ENCODE data around the gene ITGAE. TPM values are rescaled to one million over a fixed set of nuclear protein-coding genes. Genes with fewer than 3 reads are reported as not detected.

The ITGAE gene, protein sequence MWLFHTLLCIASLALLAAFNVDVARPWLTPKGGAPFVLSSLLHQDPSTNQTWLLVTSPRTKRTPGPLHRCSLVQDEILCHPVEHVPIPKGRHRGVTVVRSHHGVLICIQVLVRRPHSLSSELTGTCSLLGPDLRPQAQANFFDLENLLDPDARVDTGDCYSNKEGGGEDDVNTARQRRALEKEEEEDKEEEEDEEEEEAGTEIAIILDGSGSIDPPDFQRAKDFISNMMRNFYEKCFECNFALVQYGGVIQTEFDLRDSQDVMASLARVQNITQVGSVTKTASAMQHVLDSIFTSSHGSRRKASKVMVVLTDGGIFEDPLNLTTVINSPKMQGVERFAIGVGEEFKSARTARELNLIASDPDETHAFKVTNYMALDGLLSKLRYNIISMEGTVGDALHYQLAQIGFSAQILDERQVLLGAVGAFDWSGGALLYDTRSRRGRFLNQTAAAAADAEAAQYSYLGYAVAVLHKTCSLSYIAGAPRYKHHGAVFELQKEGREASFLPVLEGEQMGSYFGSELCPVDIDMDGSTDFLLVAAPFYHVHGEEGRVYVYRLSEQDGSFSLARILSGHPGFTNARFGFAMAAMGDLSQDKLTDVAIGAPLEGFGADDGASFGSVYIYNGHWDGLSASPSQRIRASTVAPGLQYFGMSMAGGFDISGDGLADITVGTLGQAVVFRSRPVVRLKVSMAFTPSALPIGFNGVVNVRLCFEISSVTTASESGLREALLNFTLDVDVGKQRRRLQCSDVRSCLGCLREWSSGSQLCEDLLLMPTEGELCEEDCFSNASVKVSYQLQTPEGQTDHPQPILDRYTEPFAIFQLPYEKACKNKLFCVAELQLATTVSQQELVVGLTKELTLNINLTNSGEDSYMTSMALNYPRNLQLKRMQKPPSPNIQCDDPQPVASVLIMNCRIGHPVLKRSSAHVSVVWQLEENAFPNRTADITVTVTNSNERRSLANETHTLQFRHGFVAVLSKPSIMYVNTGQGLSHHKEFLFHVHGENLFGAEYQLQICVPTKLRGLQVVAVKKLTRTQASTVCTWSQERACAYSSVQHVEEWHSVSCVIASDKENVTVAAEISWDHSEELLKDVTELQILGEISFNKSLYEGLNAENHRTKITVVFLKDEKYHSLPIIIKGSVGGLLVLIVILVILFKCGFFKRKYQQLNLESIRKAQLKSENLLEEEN
- 13.6 and 27.7 TPM in 2 replicates for total RNA-seq

DNA sequence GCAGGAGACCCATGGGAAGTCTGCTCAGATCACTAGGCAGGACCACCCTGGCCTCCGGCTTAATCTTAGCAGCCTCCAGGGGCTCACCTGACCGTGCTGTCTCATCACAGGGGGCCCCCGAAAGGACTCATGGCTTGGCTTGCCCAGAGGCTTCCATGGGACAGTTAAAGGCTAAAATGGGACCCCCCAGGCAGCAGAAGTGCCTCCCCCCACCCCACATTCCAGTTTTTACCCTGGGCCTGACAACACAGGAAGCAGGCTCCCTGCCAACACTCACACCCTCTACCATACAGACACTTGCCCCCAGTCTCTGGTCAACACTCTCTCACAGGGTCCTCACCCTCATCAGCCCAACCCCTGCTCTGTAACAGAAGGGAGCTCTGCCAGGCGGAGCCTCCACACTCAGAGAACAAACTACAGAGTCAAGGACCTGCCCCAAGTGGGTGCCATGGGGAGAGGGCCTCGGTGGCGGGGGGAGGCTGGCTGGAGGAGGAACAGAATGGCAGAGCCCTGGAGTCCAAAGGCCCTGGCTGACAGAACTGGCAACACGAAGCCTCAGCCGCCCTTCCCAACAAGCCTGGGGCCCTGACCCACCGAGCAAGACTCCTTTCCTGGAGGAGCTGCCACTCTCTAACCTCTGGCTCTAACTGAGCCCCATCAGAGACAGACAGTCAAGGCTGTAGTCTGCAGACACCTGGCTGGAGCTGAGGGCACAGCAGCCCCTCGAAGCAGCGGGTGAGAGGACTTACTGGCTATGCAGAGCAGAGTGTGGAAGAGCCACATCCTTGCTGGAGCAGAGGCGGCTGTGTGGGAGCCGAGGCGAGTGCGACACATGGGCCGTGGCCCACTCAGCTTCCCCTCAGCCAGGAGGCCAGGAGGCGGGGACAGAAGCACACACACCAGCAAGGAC lies at the start of gene ITGAE:
Gene ITGAE, minus strand, starts transcription at position 827 of the 910 bp plus-strand sequence. Its CDS starts 44 bp downstream, at position 783.

GRCh38 chr17:3845621-3846436 lies 44.8 kb upstream of the ITGAE start, which contains the start of gene NCBP3:
TSS of gene NCBP3 (minus strand) at chr17:3846246. CDS start at chr17:3846223, 23 bp downstream.

GRCh38 chr17:3723556-3724377 lies 77.2 kb downstream of the ITGAE start, which contains the start of gene HASPIN:
TSS of gene HASPIN (plus strand) at chr17:3723903. CDS start at chr17:3723936, 33 bp downstream.

GRCh38 chr17:3695723-3696411 lies 105.1 kb downstream of the ITGAE start, which contains the start of gene P2RX5:
TSS of gene P2RX5 (minus strand) at chr17:3696155. CDS start at chr17:3696005, 150 bp downstream.

GRCh38 chr17:3668279-3669084 lies 132.5 kb downstream of the ITGAE start, which contains the start of the genes EMC6 and TAX1BP3:
TSS of gene EMC6 (plus strand) at chr17:3668812. CDS start at chr17:3669147, 335 bp downstream.
TSS of gene TAX1BP3 (minus strand) at chr17:3668578. CDS start at chr17:3668526, 52 bp downstream.

Other genes with a start within 250 kb of the ITGAE start
- 0.09 TPM in 1 of 2 replicates, not detected in the other for gene TRPV3, start 243.4 kb downstream of the ITGAE start, total RNA-seq
- 0.54 and 1.3 TPM in 2 replicates for gene TRPV1, start 191.8 kb downstream of the ITGAE start, total RNA-seq
- 14.8 and 15.8 TPM in 2 replicates for gene SHPK, start 164.9 kb downstream of the ITGAE start, total RNA-seq
- 11.9 and 12.4 TPM in 2 replicates for gene CTNS, start 164.4 kb downstream of the ITGAE start, total RNA-seq
- 136 and 204 TPM in 2 replicates for gene TAX1BP3, start 132.6 kb downstream of the ITGAE start, total RNA-seq
- gene EMC6, start 132.4 kb downstream of the ITGAE start, total RNA-seq: 16.9 and 19.1 TPM in 2 replicates
- 0.18 and 2.3 TPM in 2 replicates for gene P2RX5, start 105.0 kb downstream of the ITGAE start, total RNA-seq
- 4.5 and 7.9 TPM in 2 replicates for gene HASPIN, start 77.3 kb downstream of the ITGAE start, total RNA-seq
- 19.4 and 21.7 TPM in 2 replicates for gene NCBP3, start 45.1 kb upstream of the ITGAE start, total RNA-seq
- 2.9 and 3.9 TPM in 2 replicates for gene CAMKK1, start 91.9 kb upstream of the ITGAE start, total RNA-seq
- under 0.01 TPM in 1 of 2 replicates, not detected in the other for gene P2RX1, start 115.3 kb upstream of the ITGAE start, total RNA-seq
- 0.54 and 0.85 TPM in 2 replicates for gene ATP2A3, start 163.2 kb upstream of the ITGAE start, total RNA-seq